22Rv1 (cell line): ENCODE measurements around the gene RGS7.

ENCODE experiments used
- H3K27ac ChIP-seq: fragments of 450-650 bp; 2 replicates; pipeline ENCODE4 v1.5.1; 2017
- ZFX ChIP-seq: fragments of 450-650 bp; IDR thresholded peaks from 2 replicates; pipeline ENCODE4 v1.6.1; 2017; ENCODE audit warnings: antibody characterized with exemption, borderline replicate concordance
- TF ChIP-seq, protein P1 (sequence below): fragments of 450-650 bp; IDR thresholded peaks from 2 replicates; pipeline ENCODE4 v1.5.1; 2017; ENCODE audit warnings: mild to moderate bottlenecking

The RGS7 gene

DNA sequence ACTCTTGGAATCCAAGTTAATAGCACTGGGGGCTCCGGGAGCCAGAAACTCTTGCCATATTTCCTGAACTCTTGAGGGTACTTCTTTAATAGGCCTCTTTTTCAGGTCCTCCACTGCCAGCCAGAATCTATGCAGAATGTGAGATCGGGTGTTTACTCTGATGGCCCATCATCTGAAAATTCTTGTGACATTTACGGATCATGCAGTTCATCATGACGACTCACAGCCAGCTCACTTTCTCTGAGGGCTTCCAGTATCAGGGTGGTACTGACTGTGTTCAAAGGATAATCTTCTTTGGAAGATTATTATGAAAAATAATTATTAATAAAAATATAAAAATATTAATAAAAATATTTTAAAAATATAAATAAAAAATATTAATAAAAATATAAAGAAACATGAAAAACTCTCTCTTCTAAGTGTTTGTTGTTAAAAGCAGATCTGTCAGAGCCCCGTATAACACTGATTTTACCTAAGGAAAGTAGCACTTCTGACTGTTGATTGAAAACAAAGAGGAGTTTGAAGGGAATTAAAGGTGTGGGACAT is 550.7 kb downstream of the RGS7 start:
- no peak for TF ChIP-seq ZFX
- TF ChIP-seq, protein P1, sequence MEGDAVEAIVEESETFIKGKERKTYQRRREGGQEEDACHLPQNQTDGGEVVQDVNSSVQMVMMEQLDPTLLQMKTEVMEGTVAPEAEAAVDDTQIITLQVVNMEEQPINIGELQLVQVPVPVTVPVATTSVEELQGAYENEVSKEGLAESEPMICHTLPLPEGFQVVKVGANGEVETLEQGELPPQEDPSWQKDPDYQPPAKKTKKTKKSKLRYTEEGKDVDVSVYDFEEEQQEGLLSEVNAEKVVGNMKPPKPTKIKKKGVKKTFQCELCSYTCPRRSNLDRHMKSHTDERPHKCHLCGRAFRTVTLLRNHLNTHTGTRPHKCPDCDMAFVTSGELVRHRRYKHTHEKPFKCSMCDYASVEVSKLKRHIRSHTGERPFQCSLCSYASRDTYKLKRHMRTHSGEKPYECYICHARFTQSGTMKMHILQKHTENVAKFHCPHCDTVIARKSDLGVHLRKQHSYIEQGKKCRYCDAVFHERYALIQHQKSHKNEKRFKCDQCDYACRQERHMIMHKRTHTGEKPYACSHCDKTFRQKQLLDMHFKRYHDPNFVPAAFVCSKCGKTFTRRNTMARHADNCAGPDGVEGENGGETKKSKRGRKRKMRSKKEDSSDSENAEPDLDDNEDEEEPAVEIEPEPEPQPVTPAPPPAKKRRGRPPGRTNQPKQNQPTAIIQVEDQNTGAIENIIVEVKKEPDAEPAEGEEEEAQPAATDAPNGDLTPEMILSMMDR: no peak
- H3K27ac ChIP-seq: no peak overlapping the region

DNA sequence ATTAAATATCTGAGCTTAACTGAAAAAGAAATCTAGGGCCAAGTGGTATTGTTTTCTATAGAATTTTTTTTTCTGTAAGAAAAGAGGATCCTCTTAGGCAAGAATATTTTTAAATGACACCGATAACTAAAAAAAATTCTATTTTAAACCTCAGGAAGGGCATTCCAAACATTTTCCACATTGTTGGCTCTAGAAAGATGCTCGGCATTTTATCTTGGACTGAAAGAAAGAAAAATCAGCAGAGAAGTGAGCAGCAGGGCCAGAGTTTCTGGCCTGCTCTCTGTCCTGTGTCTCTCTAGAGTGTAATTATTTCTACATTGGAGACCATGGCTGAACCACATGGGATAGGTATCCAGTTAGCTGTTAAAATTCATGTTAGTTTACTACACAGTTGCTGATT is 552.5 kb downstream of the RGS7 start:
- H3K27ac ChIP-seq: no peak overlapping the region

DNA sequence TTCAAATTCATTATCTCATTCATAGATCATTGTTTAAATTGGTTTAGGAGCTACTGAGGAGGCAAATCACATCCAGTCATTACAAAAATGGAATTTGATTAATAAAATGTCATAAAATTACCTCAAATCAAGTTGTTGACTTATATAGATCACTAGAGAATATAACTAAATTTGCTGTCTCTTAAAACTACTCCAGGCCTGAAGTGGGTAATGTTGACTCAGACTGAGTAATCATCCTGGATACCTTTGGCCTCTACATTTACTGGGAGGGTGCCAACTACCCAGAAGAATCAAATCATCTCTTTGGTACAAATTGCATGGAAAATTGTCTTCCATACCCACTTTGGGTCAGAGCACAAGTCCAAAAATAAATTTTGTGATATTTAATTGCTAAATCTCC is 553.9 kb downstream of the RGS7 start:
- H3K27ac ChIP-seq: no peak overlapping the region
- TF ChIP-seq, protein P1: no peak
- no peak for TF ChIP-seq ZFX

More for the DNA sequence above, 552.5 kb downstream of the RGS7 start:
- no peak for TF ChIP-seq ZFX
- TF ChIP-seq, protein P1: no peak

DNA sequence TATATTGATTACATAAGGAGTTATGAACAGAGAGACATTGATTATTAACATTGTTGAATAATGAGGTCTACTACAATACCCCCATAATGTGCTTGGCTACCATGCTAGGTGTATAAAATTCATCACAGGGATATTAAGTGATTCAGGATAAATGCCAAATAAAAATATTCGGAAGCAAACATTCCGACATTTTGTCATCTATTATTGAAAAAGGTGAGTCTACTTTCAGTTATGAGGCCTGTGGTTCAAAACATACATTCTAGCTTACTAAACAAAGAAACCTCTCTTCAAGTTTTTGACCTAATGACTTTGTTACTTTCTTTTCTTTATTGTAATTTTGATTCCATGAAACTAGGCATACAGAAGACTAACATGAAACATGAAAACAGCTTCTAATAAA is 554.7 kb downstream of the RGS7 start:
- TF ChIP-seq, protein P1: no peak
- no peak for TF ChIP-seq ZFX
- no peak overlapping the region for H3K27ac ChIP-seq

DNA sequence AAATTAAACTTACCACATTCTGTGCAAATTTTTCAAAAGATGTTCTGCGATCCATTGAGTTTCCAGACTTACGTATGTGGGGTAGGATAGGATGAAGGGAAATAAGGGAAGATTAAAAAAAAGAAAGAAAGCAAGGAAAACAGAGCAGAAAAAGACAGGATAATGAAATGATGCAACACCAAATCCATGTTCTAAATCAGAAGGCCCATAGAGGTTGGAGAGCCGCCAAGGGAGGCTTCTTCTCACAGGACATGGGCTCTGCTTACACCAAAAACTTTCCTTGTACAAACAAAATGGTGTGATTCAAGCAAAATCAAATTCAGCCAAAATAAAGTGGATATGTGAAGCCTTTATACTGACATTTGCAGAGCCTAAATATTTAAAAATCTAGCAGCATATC is 555.6 kb downstream of the RGS7 start:
- TF ChIP-seq, protein P1: no peak
- no peak for TF ChIP-seq ZFX
- no peak overlapping the region for H3K27ac ChIP-seq

DNA sequence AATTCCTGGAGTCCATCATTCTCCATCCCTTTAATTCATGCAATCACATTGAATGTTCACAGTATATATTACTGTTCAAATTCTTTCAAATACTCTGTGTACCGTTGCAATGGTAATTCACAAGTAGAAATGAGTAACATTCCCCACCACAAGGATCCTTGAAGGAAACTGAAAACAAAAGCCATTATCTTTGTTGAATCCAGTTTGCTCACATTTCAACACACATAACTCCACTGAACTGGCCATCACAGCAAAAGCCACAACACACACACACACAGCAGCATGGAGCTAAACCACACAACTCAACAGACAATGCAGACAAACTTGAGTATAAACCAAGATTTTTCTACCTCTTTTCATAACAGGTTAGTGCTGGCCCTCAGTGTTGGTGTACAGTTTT is 556.7 kb downstream of the RGS7 start:
- no peak for TF ChIP-seq ZFX

GRCh38 chr1:240797050-240797449 is 560.0 kb downstream of the RGS7 start:
- H3K27ac ChIP-seq: no peak overlapping the region
- no peak for TF ChIP-seq ZFX
- TF ChIP-seq, protein P1: no peak

More for the DNA sequence above, 556.7 kb downstream of the RGS7 start:
- no peak overlapping the region for H3K27ac ChIP-seq
